H9 (cell line): Measurements from ENCODE around the gene ENOX2. TPM values are rescaled to one million over a fixed set of nuclear protein-coding genes. Genes with fewer than 3 reads are reported as not detected.
A peak's percentile ranks its signal among the peaks of the same experiment; 100 is the strongest.

Experiments
- DNase-seq: peaks from one replicate; pipeline ENCODE4 v3.0.0-alpha.2; 2017
- H2AFZ ChIP-seq: one replicate; pipeline ENCODE4 v1.6.1; 2013; ENCODE audit warnings: mild to moderate bottlenecking, low read length, control low read depth, moderate library complexity
- H2AK5ac ChIP-seq: 2 replicates; pipeline ENCODE4 v1.6.1; 2013; ENCODE audit warnings: low read length, control low read depth, mixed read lengths; ENCODE audit not compliant: insufficient read length
- H2BK120ac ChIP-seq: one replicate; pipeline ENCODE4 v1.6.1; 2013; ENCODE audit warnings: low read depth, mild to moderate bottlenecking, low read length, control low read depth, inconsistent platforms; ENCODE audit not compliant: poor library complexity, severe bottlenecking
- H2BK12ac ChIP-seq: 2 replicates; pipeline ENCODE4 v1.6.1; 2013; ENCODE audit warnings: low read length, control low read depth, mixed read lengths, low read depth; ENCODE audit not compliant: insufficient read length
- H2BK15ac ChIP-seq: 2 replicates; pipeline ENCODE4 v1.6.1; 2013; ENCODE audit warnings: low read depth, low read length, control low read depth
- H2BK20ac ChIP-seq: one replicate; pipeline ENCODE4 v1.6.1; 2013; ENCODE audit warnings: low read depth, mild to moderate bottlenecking, low read length, control low read depth, inconsistent platforms; ENCODE audit not compliant: poor library complexity, severe bottlenecking
- H2BK5ac ChIP-seq: 2 replicates; pipeline ENCODE4 v1.6.1; 2013; ENCODE audit warnings: low read length, control low read depth, mixed read lengths; ENCODE audit not compliant: insufficient read length
- H3K14ac ChIP-seq: 2 replicates; pipeline ENCODE4 v1.6.1; 2013; ENCODE audit warnings: low read length, control low read depth; ENCODE audit not compliant: insufficient read depth
- H3K18ac ChIP-seq: 2 replicates; pipeline ENCODE4 v1.6.1; 2013; ENCODE audit warnings: low read depth, mild to moderate bottlenecking, mixed read lengths, low read length, control low read depth; ENCODE audit not compliant: insufficient read length
- H3K23ac ChIP-seq: 2 replicates; pipeline ENCODE4 v1.6.1; 2013; ENCODE audit warnings: low read length, control low read depth, mixed read lengths, low read depth; ENCODE audit not compliant: insufficient read length
- H3K23me2 ChIP-seq: 2 replicates; pipeline ENCODE4 v1.6.1; 2013; ENCODE audit warnings: low read depth, mild to moderate bottlenecking, mixed read lengths, low read length, control low read depth; ENCODE audit not compliant: insufficient read length, poor library complexity, severe bottlenecking
- H3K27ac ChIP-seq: 2 replicates; pipeline ENCODE4 v1.5.1; 2013; ENCODE audit warnings: low read length, control low read depth, mixed read lengths, low read depth; ENCODE audit not compliant: insufficient read length
- H3K27me3 ChIP-seq: 2 replicates; pipeline ENCODE4 v1.6.1; 2013; ENCODE audit warnings: low read length, control low read depth, inconsistent platforms; ENCODE audit not compliant: insufficient read depth
- H3K4ac ChIP-seq: 2 replicates; pipeline ENCODE4 v1.6.1; 2013; ENCODE audit warnings: low read depth, mild to moderate bottlenecking, control low read depth, inconsistent platforms, low read length, moderate library complexity
- H3K4me1 ChIP-seq: 2 replicates; pipeline ENCODE4 v1.6.1; 2013; ENCODE audit warnings: low read length, control low read depth, inconsistent platforms; ENCODE audit not compliant: insufficient read depth
- H3K4me2 ChIP-seq: 2 replicates; pipeline ENCODE4 v1.6.1; 2013; ENCODE audit warnings: low read length, control low read depth, mixed read lengths; ENCODE audit not compliant: insufficient read length, insufficient read depth
- H3K56ac ChIP-seq: 2 replicates; pipeline ENCODE4 v1.6.1; 2013; ENCODE audit warnings: low read depth, mild to moderate bottlenecking, mixed read lengths, low read length, control low read depth; ENCODE audit not compliant: insufficient read length
- H3K79me1 ChIP-seq: 2 replicates; pipeline ENCODE4 v1.6.1; 2013; ENCODE audit warnings: low read depth, mild to moderate bottlenecking, moderate library complexity, low read length, control low read depth, inconsistent platforms; ENCODE audit not compliant: insufficient read depth, poor library complexity, severe bottlenecking
- H3K79me2 ChIP-seq: 2 replicates; pipeline ENCODE4 v1.6.1; 2013; ENCODE audit warnings: low read length, control low read depth, inconsistent platforms; ENCODE audit not compliant: insufficient read depth
- H3K9ac ChIP-seq: 2 replicates; pipeline ENCODE4 v1.6.1; 2013; ENCODE audit warnings: low read length, control low read depth, mixed read lengths; ENCODE audit not compliant: insufficient read length; ENCODE audit errors: extremely low read depth
- H3K9me3 ChIP-seq: one replicate; pipeline ENCODE4 v1.6.1; 2013; ENCODE audit warnings: low read depth, low read length, inconsistent platforms; ENCODE audit not compliant: control insufficient read depth
- H3T11ph ChIP-seq: one replicate; pipeline ENCODE4 v1.6.1; 2013; ENCODE audit warnings: mild to moderate bottlenecking, low read length, control low read depth, inconsistent platforms
- H4K20me1 ChIP-seq: one replicate; pipeline ENCODE4 v1.6.1; 2013; ENCODE audit not compliant: control insufficient read depth, insufficient read length, insufficient read depth
- H4K5ac ChIP-seq: 2 replicates; pipeline ENCODE4 v1.6.1; 2013; ENCODE audit warnings: low read depth, mild to moderate bottlenecking, mixed read lengths, low read length, control low read depth; ENCODE audit not compliant: insufficient read length
- H4K8ac ChIP-seq: replicated peaks from 2 replicates; pipeline ENCODE4 v1.6.1; 2013; ENCODE audit warnings: low read length, control low read depth, mixed read lengths, low read depth; ENCODE audit not compliant: insufficient read length
- H4K91ac ChIP-seq: 2 replicates; pipeline ENCODE4 v1.6.1; 2013; ENCODE audit warnings: low read depth, mild to moderate bottlenecking, moderate library complexity, mixed read lengths, low read length, control low read depth; ENCODE audit not compliant: insufficient read length
- H3K27ac Mint-ChIP-seq, 3 experiments: 2 replicates in 2 of 3; 3 replicates in 1 of 3; pipeline ENCODE4 v1.8.0; 2020 to 2021; ENCODE audit warnings: mixed read lengths in 3 of 3, mild to moderate bottlenecking in 1 of 3, moderate library complexity in 1 of 3
- H3K27me3 Mint-ChIP-seq: 2 replicates; pipeline ENCODE4 v1.8.0; 2021; ENCODE audit warnings: low read depth, mild to moderate bottlenecking, moderate library complexity, mixed read lengths
- H3K36me3 Mint-ChIP-seq, 3 experiments: 2 replicates in 2 of 3; 3 replicates in 1 of 3; pipeline ENCODE4 v1.8.0; 2020 to 2021; ENCODE audit warnings: low read depth in 3 of 3, mixed read lengths in 3 of 3; ENCODE audit not compliant: insufficient read depth in 1 of 3
- H3K4me1 Mint-ChIP-seq, 2 experiments: 2 replicates each; pipeline ENCODE4 v1.8.0; 2020; ENCODE audit warnings: mixed read lengths in 2 of 2
- H3K4me3 Mint-ChIP-seq, 2 experiments: 2 replicates in 1 of 2; 3 replicates in 1 of 2; pipeline ENCODE4 v1.8.0; 2020 to 2021; ENCODE audit warnings: mild to moderate bottlenecking in 2 of 2, mixed read lengths in 2 of 2, moderate library complexity in 1 of 2
- H3K9me3 Mint-ChIP-seq, 2 experiments: 2 replicates in 1 of 2; 3 replicates in 1 of 2; pipeline ENCODE4 v1.8.0; 2020; ENCODE audit warnings: mild to moderate bottlenecking in 2 of 2, mixed read lengths in 2 of 2, moderate library complexity in 1 of 2
- CTCF ChIP-seq: fragments of 200-600 bp; sonication (generic); conservative IDR thresholded peaks from 3 replicates; pipeline ENCODE4 v1.8.0; 2021; ENCODE audit warnings: antibody characterized with exemption, mild to moderate bottlenecking
- WGBS: extraction: QIAGEN DNeasy Blood & Tissue Kit; methylation state at CpG from one replicate; pipeline ENCODE4 v1.1.7; 2013; ENCODE audit warnings: missing lambda C conversion rate, low lambda C conversion rate, mixed read lengths; ENCODE audit not compliant: insufficient read length; ENCODE audit errors: extremely low coverage; 5-methylcytosine and 5-hydroxymethylcytosine counted together
- total RNA-seq: library from RNA; stranded (reverse); gene quantifications from 2 replicates; pipeline ENCODE4 v1.2.1, GENCODE V29; 2021

ENOX2 gene
- total RNA-seq, 1 experiment from 2014 or later, result 17.7 TPM

- H3K14ac ChIP-seq, result no peak overlapping the region
- H2BK5ac ChIP-seq, result no peak overlapping the region
- H4K8ac ChIP-seq, result no peak overlapping the region
- no peak overlapping the region for H3K4ac ChIP-seq
- H3K9me3 ChIP-seq, result no peaks in the 10 kb centered on the region
- no peak overlapping the region for H3K9ac ChIP-seq
- H3T11ph ChIP-seq, result no peak overlapping the region
- no peak for DNase-seq
- no peak overlapping the region for H2BK20ac ChIP-seq
- H4K20me1 ChIP-seq, result no peaks in the 10 kb centered on the region
- H3K4me2 ChIP-seq, result no peak overlapping the region
- H3K79me2 ChIP-seq, result no peaks in the 10 kb centered on the region
- H3K18ac ChIP-seq, result no peak overlapping the region
- no peaks in the 10 kb centered on the region for H3K4me1 ChIP-seq
- Mint-ChIP-seq H3K36me3 (no peaks in the 10 kb centered on the region), H3K27me3 (no peaks in the 10 kb centered on the region), H3K4me1 (peaks cover 2% of the 10 kb centered on the region in 2 experiments; a peak in 1 of 4 replicates), H3K9me3 (no peaks in the 10 kb centered on the region), H3K27ac (peak overlapping the region in 1 of 3 experiments; percentile 91; a peak in 1 of 7 replicates), H3K4me3 (no peak overlapping the region)
- no peak overlapping the region for H2BK120ac ChIP-seq
- H2AK5ac ChIP-seq, result no peak overlapping the region
- TF ChIP-seq CTCF, result no peak
- no peak overlapping the region for H4K5ac ChIP-seq
- no peak overlapping the region for H3K27ac ChIP-seq
- no peak overlapping the region for H3K56ac ChIP-seq
- no peaks in the 10 kb centered on the region for H3K27me3 ChIP-seq
- WGBS, result no CpG with 5 or more reads among the region's 3 CpGs
- H4K91ac ChIP-seq, result no peak overlapping the region
- H3K23ac ChIP-seq, result no peak overlapping the region
- H2AFZ ChIP-seq, result no peak overlapping the region
- no peaks in the 10 kb centered on the region for H3K23me2 ChIP-seq
- no peak overlapping the region for H2BK12ac ChIP-seq
- no peak overlapping the region for H2BK15ac ChIP-seq
- no peaks in the 10 kb centered on the region for H3K79me1 ChIP-seq
Observed at GRCh38 chrX:130705591-130705990, 197.4 kb downstream of the ENOX2 start.
